Endothelial cell of umbilical vein (primary cell): ENCODE results near the gene BTG1. TPM values are rescaled to one million over a fixed set of nuclear protein-coding genes. Genes with fewer than 3 reads are reported as not detected.

Source experiments
- BruUV-seq: library from RNA; stranded (reverse); fragments of 400-500 nt; replicated peaks from 2 replicates; lab custom pipeline; 2021; lab: Mats Ljungman, UMichigan
- CTCF ChIA-PET: fragments of 300-600, 350-600 bp; sonication (Branson Sonifier 250); formaldehyde crosslinking; loops from one replicate; lab custom pipeline; 2021; ENCODE audit warnings: antibody characterized with exemption, inconsistent platforms; lab: Charles Lee
- POLR2A ChIA-PET: fragments of 300-600, 350-600 bp; sonication (Branson Sonifier 250); formaldehyde crosslinking; loops from one replicate; lab custom pipeline; 2021; ENCODE audit warnings: antibody characterized with exemption, inconsistent platforms; lab: Charles Lee
- DNase-seq: peaks from one replicate; pipeline ENCODE4 v3.0.0-alpha.2; 2011; ENCODE audit warnings: low read depth, low spot score
- FAIRE-seq: peaks from 2 replicates; lab custom pipeline; 2011; peaks lifted over from hg19 to GRCh38; lab: Jason Lieb, UNC
- H2AFZ ChIP-seq: 2 replicates; pipeline ENCODE4 v1.6.0; 2012; ENCODE audit warnings: low read depth, low read length, control low read depth, inconsistent platforms
- H3K27ac ChIP-seq: 2 replicates; pipeline ENCODE4 v1.5.1; 2011; ENCODE audit warnings: low read depth, mild to moderate bottlenecking, control low read depth, low read length, moderate library complexity; ENCODE audit not compliant: insufficient read depth
- H3K27me3 ChIP-seq, 2 experiments: 2 replicates each; pipeline versions ENCODE4 v1.6.0 to v1.6.1; 2011; ENCODE audit warnings: low read length in 2 of 2, mixed read lengths in 1 of 2; ENCODE audit not compliant: control insufficient read depth in 2 of 2, insufficient read depth in 2 of 2
- H3K36me3 ChIP-seq, 2 experiments: 2 replicates in 1 of 2; 3 replicates in 1 of 2; pipeline ENCODE4 v1.5.1; 2011; ENCODE audit warnings: low read length in 2 of 2, mild to moderate bottlenecking in 1 of 2, moderate library complexity in 1 of 2; ENCODE audit not compliant: control insufficient read depth in 2 of 2, insufficient read depth in 2 of 2; ENCODE audit errors: extremely low read depth in 1 of 2
- H3K4me1 ChIP-seq: 3 replicates; pipeline ENCODE4 v1.5.1; 2011; ENCODE audit warnings: mild to moderate bottlenecking, low read length; ENCODE audit not compliant: control insufficient read depth, insufficient read depth; ENCODE audit errors: extremely low read depth
- H3K4me2 ChIP-seq: 2 replicates; pipeline ENCODE4 v1.6.1; 2011; ENCODE audit warnings: low read length, control low read depth, mixed read lengths; ENCODE audit not compliant: insufficient read depth
- H3K4me3 ChIP-seq, 3 experiments: fragments of 200-600 bp in 1 of 3; sonication (generic), shearing (Covaris generic) in 1 of 3; replicated peaks in 1 of 3; 2 replicates each; pipeline ENCODE4 v1.5.1; 2011 to 2016; ENCODE audit warnings: control low read depth in 3 of 3, low read length in 3 of 3, mild to moderate bottlenecking in 2 of 3, inconsistent platforms in 1 of 3, low read depth in 1 of 3, moderate library complexity in 1 of 3; ENCODE audit not compliant: insufficient read depth in 1 of 3
- H3K79me2 ChIP-seq: 2 replicates; pipeline ENCODE4 v1.6.0; 2012; ENCODE audit warnings: low read length, inconsistent platforms; ENCODE audit not compliant: control insufficient read depth, insufficient read depth
- H3K9ac ChIP-seq: replicated peaks from 2 replicates; pipeline ENCODE3; 2011; ENCODE audit warnings: low read length, control low read depth; ENCODE audit not compliant: insufficient read depth; ENCODE audit errors: extremely low read depth
- H3K9me1 ChIP-seq: replicated peaks from 3 replicates; pipeline ENCODE4 v1.6.0; 2011; ENCODE audit warnings: mild to moderate bottlenecking, low read length; ENCODE audit not compliant: control insufficient read depth, insufficient read depth; ENCODE audit errors: extremely low read depth
- H3K9me3 ChIP-seq: replicated peaks from 2 replicates; pipeline ENCODE4 v1.5.1; 2012; ENCODE audit warnings: low read length, inconsistent platforms; ENCODE audit not compliant: control insufficient read depth, insufficient read depth
- H4K20me1 ChIP-seq: replicated peaks from 2 replicates; pipeline ENCODE3; 2011; ENCODE audit warnings: mild to moderate bottlenecking, low read length; ENCODE audit not compliant: control insufficient read depth, insufficient read depth; ENCODE audit errors: extremely low read depth
- CTCF ChIP-seq, 2 donors: IDR thresholded peaks; 1 replicate in 1 of 2; 2 replicates in 1 of 2; pipeline ENCODE4 v1.5.1; 2011; ENCODE audit warnings: low read length in 2 of 2, mild to moderate bottlenecking in 2 of 2, moderate library complexity in 2 of 2, control low read depth in 1 of 2, inconsistent platforms in 1 of 2, low read depth in 1 of 2; ENCODE audit not compliant: insufficient read depth in 1 of 2; ENCODE audit errors: extremely low read depth in 1 of 2
- EZH2 ChIP-seq: IDR thresholded peaks from 2 replicates; pipeline ENCODE4 v1.6.1; 2012; ENCODE audit warnings: borderline replicate concordance, low read depth, mild to moderate bottlenecking, moderate library complexity, low read length, inconsistent platforms; ENCODE audit not compliant: severe bottlenecking
- FOS ChIP-seq: IDR thresholded peaks from 2 replicates; pipeline ENCODE4 v1.6.1; 2011; ENCODE audit warnings: mild to moderate bottlenecking, low read length, moderate library complexity, borderline replicate concordance; ENCODE audit not compliant: insufficient read depth
- GATA2 ChIP-seq: IDR thresholded peaks from 2 replicates; pipeline ENCODE4 v1.7.0; 2011; ENCODE audit warnings: low read depth, mild to moderate bottlenecking, moderate library complexity, mixed read lengths, low read length; ENCODE audit not compliant: insufficient read length, insufficient read depth
- JUN ChIP-seq: IDR thresholded peaks from 2 replicates; pipeline ENCODE4 v1.6.1; 2011; ENCODE audit warnings: borderline replicate concordance, low read depth; ENCODE audit not compliant: insufficient read length, insufficient read depth
- MAX ChIP-seq: IDR thresholded peaks from 2 replicates; pipeline ENCODE4 v1.6.1; 2011; ENCODE audit not compliant: insufficient read depth, insufficient read length
- MYC ChIP-seq: IDR thresholded peaks from one replicate; pipeline ENCODE4 v1.6.1; 2011; ENCODE audit warnings: mild to moderate bottlenecking, low read depth, low read length
- POLR2A ChIP-seq: IDR thresholded peaks from 2 replicates; pipeline ENCODE4 v1.6.1; 2012; ENCODE audit warnings: low read depth, mild to moderate bottlenecking, control low read depth, low read length
- POLR2AphosphoS5 ChIP-seq: IDR thresholded peaks from 2 replicates; pipeline ENCODE4 v1.6.1; 2012; ENCODE audit warnings: low read depth, mild to moderate bottlenecking, control low read depth, low read length, moderate library complexity; ENCODE audit not compliant: insufficient read depth
- dilution Hi-C: fragments of 300-500 bp; cut with MboI; formaldehyde crosslinking; loops from one replicate; pipeline ENCODE4 v1.15.0; 2019; ENCODE audit warnings: low sequenced_read_pairs; ENCODE audit not compliant: extremely low pct_ligation_motif_present
- intact Hi-C: fragments of 100-400 bp; cut with micrococcal nuclease; formaldehyde crosslinking; loops from one replicate; pipeline ENCODE4 v1.10.0; 2022
- polyA plus RNA-seq, 4 experiments: library from polyadenylated mRNA; depleted of rRNA in 3 of 4; stranded (reverse) in 3 of 4; unstranded in 1 of 4; fragments of >200 nt; gene quantifications; 2 replicates each; pipeline versions ENCODE4 v1.2.1 to v1.2.3, GENCODE V29; 2011 to 2012; ENCODE audit warnings: missing spikeins in 1 of 4
- total RNA-seq: library from RNA; stranded (reverse); gene quantifications from 2 replicates; pipeline ENCODE4 v1.2.3, GENCODE V29; 2021

The BTG1 gene
- total and polyA plus RNA-seq, 2 donors (not counting 3 experiments of a cell fraction or from before 2014, with no cell fraction given) = 42.8 to 104 TPM

- Histone ChIP-seq H3K4me2 (no peak overlapping the region), H3K36me3 (no peaks in the 10 kb centered on the region), H3K4me3 (no peak overlapping the region), H3K27ac (no peak overlapping the region), H4K20me1 (no peaks in the 10 kb centered on the region), H3K9me1 (no peaks in the 10 kb centered on the region), H3K27me3 (peaks cover 0 to 5% of the 10 kb centered on the region in 2 experiments), H3K79me2 (no peaks in the 10 kb centered on the region), H3K4me1 (no peaks in the 10 kb centered on the region), H2AFZ (no peak overlapping the region), H3K9ac (no peak overlapping the region), H3K9me3 (no peaks in the 10 kb centered on the region)
- ChIA-PET POLR2A (no interaction called here), CTCF (no interaction called here)
- FAIRE-seq = no peak
- no peak for DNase-seq
- TF ChIP-seq POLR2A (no peak), POLR2AphosphoS5 (no peak), EZH2 (no peak), GATA2 (no peak), CTCF (IDR thresholded peaks at IDR 0.05; ENCODE audit: extremely low read depth in 1 of 2, insufficient read depth in 1 of 2, low read depth in 1 of 2, low read length in 2 of 2) (no peak), MYC (no peak), JUN (no peak), MAX (no peak), FOS (no peak)
- no TSS peak for BruUV-seq
- intact Hi-C loops (no loop called here), dilution Hi-C loops (no loop called here)
These were observed 31.0 kb upstream of the BTG1 start for GRCh38 chr12:92176646-92177045.
